SKM-1 treated with dmso at 0.1 percent for 144 hours (cell line): ENCODE results near the gene LRRC4C.
"Not testable (repeated sequence)": the region's sequence is repeated elsewhere in the genome, so short reads cannot be mapped to it uniquely, and the experiment has no call there.

ENCODE experiments used
- DNase-seq: peaks from one replicate; lab custom pipeline; 2025; ENCODE audit not compliant: unreplicated experiment; lab: John Stamatoyannopoulos, UW

The LRRC4C gene

DNA sequence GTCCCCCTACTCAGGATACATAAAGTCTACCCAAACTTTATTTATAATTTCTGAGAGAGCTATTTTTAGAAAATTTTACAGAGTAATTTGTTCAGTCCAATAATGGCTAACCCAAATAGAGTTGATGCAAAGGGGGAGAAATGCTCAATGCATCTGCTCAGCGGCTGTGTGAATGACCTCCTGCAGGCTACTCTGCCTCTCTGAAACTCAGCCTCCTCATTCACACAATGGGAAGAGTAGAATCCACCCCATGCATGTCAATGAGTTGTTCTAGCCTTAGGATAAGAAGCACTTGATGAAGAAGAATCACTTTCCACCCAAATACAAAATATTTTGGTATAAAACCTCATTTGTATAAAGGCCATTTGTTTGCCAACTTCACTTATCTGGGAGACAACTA is 1204.0 kb downstream of the LRRC4C start:
- DNase-seq = no peak

DNA sequence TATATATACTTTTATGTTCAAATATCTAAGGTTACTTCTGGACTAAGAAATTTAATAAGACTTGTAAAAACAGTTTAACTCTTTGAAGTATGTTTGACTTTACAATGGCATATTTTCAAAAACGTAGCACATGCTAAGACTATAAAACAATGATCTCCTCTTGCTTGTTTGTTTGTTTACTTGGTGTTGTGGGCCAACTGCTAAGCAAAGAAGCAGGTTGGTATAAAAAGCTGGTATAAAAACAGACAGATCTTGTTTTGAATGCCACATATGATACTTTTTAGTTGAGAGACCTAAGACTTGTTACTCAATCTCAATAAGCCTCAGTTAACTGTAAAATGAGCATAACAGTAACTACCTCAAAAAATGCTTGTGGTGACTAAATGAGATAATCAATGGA is 1206.3 kb downstream of the LRRC4C start:
- DNase-seq = no peak

DNA sequence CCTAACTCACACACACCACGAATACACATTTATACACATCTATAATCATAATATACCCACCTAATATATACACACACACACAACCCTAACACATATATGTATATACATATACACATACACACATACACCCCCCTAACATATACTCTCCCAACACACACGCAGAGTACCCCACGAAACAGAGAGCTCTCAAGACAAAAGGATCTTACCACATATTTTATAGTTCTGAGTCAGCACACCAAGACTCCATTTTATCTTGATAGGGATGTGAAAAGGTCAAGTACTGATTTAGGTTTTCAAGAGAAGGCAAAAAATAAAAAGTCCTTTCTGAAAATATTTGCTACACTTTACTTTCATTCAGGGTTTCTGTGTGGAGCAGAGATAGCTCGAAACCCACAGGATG is 1207.2 kb downstream of the LRRC4C start:
- DNase-seq = no peak

DNA sequence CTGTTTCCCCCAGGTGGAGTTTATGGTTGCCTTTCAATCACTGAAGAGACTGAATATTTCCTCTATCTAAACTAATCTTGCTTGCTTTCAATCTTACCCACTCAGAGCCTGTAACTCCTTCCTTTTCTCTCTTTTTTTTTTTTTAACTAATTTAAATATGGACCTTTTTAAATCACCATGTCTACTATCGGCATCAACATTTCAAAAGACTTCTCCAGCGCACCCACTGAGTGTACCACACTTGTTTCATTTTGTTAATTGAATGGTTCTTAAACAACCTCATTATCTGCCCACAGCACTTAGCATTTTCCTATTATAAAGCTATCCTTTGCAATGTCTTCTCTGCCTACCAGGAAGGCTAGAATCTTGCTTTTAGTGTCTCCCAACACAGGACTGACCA is 1212.5 kb downstream of the LRRC4C start:
- DNase-seq = no peak

DNA sequence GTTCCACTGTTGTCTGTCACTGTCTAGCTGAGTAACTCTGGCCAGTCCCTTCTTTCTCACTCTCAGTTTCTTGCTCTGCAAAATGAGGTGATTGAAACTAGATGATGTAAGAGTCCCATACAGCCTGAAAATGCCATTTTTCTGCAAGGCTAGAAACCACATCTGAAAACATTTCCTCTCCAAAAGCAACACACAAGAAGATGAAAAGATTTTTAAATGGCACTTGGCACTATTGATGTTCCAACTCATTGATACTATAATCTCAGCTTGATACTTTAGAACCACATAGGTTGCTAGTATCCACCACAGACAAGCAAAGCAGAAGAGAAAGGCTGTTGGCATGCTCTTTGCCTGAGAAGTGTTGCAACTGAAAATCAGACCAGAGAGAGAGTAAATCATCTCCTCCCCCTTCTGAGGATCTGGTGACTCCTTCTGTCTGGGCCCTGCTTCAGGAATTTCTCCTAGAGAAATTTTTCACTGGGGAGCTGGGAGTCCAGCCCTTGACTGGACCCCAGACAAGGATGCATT is 1217.9 kb downstream of the LRRC4C start:
- no peak for DNase-seq

DNA sequence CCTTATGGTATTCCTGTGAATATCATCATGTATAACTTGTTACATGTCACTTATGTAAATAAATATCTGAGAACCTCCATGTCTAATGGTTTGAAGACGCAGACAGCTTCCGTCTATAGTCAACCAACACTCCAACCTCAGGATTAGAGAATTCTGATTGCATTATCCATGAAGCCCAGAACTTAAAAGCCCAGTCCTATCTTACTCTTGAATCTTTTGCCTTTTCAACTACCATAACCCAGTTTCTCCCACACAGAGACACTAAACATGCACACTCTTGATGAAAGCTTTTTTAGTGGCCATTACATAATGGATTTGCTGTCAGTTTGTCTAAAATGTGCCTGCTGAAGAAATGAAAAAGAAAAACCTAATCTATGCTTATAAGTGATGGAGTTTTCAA is 1219.2 kb downstream of the LRRC4C start:
- DNase-seq = no peak

DNA sequence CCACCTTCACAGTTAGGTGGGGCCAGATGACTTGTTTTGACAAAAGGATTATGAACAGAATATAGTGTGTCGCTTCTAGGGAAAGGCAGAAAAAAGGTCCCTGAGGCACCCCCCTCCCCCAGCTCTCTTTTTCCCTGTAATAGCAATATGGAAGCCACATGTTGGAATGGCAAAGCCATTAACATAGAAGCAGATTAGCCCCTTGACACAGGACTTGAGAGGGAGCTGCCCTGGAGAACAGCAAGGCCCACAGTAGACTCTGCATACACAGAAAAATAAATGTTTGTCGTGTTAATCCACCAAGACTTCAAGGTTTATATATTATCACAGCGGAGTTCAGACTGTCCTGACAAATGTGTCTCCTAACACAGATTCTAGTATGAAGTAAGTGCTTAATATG is 1222.9 kb downstream of the LRRC4C start:
- DNase-seq = no peak

DNA sequence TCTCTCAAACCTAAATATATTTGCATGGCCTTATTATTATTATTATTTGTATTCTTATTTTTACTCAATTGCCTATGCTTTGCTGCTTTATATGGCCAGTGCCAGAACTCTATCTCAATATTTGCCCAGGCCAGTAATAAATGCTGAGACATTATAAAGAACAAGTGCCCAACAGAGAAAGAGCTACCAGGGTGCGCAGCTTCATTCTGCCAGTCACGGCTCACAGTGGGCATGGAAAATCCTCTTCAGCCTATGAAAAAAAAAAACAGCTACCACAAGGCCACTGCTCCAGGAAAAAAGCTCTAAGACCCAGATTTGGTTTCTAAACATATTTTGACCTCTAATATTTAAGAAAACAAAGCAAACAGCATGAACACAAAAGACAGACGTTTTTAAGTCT is 1223.6 kb downstream of the LRRC4C start:
- no peak for DNase-seq

DNA sequence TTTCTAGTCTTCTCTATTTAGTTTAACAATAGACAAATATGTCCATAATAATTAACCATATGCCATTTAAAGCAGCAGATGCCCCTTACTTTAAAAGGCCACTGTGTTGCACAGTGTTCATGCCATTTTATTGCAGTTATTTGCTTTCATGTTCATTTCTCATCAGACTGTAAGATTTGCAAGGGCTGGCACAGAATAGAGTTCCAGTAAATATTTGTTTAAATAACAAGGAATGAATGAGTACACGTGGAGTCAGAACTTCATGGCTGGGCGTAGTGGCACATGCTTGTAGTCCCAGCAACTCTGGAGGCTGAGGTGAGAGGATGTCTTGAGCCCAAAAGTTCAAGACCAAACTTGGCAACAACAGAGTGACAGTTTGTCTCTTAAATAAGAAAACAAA is 1228.6 kb downstream of the LRRC4C start:
- no peak for DNase-seq

DNA sequence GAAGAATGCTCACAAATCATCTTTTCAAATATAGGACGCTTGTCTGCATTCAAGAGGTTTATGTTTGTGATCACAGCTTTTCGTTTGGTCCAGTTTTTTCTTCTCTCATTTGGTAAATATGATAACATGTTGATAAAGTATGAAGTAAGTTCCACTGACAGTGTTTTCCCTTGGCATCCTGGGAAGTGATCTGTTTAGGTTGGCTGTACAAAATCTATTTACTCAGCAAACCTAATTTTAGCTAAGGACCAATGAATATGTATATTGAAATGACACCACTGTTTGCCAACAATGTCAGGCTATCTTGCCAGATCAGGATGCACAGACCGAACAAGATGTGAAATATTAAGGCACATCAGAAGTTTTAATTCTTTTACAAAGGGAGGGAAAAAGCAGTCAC is 1230.8 kb downstream of the LRRC4C start:
- no peak for DNase-seq

DNA sequence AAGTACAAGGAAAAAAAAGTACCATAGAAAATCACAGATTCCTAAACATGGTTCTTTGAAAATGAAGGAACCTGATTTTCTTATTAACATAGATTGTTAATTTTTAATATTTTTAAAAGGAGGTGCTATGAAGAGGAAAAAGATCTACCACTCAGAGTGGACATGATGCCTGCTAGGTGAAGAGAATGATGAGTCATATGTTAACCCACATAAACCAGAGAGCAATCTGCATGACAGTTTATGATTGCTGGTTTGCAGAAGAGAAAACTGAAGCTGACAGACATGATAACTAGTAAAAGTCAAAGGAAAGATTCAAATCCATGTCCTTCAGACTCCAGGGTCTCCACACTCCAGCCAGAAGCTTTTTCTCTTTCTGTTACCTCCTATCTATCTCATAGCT is 1231.7 kb downstream of the LRRC4C start:
- DNase-seq = no peak

DNA sequence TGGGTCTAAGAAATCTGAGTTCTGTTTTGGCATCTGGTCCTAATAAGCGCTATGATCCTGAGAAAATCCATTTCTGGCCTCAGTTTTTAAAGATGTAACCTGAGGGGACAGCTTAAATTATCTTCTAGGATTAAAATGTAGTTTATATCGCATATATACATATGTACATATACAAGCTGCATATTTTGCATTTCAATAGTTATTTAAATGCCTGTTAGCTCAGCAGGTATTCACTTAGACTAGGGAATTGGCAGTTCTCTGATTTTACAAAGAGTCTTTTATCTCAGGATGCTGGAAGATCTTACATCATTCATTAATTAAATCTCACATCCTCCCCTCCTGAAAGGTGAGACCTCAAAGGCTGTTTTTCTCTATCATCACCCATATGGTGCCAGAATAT is 1232.8 kb downstream of the LRRC4C start:
- no peak for DNase-seq

DNA sequence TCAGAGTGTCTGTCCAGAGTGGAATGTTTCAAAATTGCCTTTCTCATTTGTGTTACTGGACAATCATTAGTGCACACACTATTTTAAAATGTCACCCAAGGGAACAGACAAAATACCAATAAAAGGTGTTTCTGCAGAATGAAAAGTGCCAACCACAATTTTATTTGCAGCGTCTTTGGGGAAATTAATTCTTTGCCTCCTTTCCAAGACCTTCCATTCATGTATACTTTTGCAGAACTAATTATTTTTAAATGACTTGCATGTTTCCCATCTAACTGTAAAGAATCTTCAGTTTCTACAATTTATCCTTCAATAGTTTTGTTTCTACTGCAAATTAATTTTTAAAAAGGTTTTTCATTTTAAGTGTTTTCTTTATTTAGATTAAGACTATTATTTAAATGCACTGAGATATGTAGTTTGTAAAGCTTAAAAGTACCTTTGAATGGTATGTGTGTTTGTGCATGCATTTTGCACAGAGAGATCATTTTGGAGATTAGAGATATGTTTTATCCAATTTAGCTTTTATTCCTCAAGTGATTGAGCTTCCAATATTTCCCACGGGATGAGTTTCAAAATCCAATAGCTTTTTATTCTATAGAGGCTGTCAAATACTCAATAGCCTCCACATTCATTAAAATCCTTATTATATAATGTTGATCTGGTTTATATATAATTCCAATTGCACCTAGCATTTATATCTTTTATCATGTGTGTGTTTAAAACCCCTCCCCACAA is 1235.7 kb downstream of the LRRC4C start:
- no peak for DNase-seq

DNA sequence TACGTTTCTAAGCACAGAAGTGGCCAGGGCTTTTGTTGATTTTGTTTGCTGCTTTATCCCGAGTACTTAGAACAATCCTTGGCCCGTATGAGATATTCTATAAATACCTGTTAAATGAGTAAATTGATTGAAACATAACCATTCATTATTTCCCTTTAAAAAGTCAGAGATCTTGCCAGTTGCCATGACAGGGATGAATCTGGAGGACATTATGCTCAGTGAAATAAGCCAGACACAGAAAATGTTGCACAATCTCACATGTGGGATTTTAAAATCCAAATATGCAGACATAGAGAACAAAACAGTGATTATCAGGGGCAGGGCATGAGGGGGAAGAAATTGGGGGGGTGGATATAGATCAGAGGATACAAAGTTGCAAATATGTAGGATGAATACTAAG is 1240.1 kb downstream of the LRRC4C start:
- no peak for DNase-seq

DNA sequence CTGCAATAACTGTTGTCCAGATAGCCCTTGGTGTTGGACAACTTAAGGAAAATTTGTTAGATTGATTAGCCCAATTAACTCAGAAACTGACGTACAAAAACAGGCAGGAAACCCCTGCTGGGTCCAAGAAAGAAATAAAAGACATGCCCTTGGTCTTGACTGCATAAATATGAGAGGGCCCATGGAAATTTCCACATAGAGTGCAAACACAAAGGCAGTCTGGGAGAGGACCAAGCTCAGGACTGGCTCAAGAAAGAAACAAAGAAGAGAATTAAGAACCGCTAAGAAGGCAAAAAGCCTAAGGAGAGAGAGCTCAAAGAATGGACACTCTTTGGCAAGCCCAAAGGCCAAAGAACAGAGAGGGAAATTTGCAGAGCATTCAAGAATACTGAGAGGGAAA is 1243.9 kb downstream of the LRRC4C start:
- no peak for DNase-seq

DNA sequence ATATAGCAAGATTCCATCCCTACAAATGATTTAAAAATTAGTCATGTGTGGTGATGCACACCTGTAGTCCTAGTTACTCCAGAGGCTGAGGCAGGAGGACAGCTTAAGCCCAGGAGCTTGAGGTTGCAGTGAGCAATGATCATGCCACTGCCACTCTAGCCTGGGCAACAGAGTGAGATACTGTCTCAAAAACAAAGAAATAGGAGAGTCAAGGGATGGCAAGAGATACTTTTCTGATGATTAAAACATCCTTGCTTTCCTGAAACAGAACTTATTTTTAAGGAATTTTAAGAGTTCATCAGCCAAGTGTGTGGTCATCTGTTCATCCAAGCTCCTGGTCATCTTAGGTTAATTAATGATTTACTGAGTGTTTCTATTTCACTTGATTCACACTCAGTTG is 1252.0 kb downstream of the LRRC4C start:
- no peak for DNase-seq

DNA sequence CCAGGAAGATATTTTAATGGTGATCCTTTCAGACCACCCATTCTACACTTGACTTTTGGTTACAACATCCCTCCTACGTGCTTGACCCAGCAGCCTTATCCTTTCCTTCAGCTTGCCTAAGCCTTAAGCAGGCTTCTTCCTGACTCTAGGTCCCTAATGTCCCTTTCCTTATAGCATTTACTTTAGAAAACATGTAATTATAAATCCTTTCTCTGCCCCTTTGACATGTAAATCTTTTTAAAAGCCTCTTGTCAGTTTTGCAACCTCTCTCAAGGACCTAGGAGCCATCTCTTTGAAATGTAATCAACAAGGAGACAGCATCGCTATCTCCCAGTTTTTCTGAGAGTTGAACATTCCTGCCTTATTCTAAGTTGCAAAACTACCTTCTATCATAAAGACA is 1255.2 kb downstream of the LRRC4C start:
- DNase-seq = no peak

DNA sequence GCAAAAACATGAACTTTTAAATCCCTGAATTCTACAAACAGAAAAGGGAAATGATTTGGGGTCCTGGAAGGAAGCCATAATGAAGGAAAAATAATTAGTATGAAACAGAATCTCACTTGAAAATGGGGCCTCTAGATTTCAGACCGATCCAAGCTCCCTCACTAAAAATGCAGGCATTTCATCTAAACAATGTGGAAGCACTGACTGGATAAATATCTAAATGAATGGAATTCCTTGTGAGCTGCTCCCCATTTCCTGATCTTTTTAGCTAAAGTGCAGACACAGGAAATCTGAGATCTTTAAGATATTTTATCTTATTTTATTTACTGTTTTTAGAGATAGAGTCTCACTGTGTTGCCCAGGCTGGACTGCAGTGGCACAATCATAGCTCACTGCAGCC is 1255.8 kb downstream of the LRRC4C start:
- no peak for DNase-seq

DNA sequence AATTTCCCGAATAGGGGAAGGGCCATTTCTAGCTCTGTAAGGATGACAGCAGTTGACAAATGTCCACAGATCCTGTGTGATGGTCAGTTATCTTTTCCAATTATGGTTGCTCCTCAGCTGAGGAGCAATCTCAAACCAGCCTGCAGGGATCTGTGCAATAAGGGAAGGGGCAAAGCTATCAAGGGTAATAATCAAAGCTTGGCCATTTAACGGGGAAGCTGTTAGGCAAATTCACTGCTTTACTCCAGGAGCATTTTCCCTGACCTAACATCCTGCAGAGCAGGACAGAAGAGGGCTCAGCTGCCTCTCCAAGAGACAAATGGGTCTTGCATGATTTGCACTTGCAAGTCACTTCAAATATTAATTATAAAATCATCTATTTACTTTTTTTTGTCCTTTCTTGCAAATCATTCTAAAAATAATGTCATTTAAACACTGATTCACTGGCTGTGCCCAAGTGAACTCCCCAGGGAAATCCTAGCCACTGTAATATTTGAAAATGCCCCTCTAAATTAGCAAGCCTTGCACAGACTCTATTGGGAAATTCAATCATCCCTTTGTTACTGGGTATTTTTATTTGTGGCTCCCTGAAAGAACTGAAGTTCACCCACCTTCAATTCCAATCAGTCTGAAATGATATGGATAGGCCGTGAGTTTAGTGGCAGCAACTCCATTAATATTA is 1256.7 kb downstream of the LRRC4C start:
- DNase-seq = no peak

DNA sequence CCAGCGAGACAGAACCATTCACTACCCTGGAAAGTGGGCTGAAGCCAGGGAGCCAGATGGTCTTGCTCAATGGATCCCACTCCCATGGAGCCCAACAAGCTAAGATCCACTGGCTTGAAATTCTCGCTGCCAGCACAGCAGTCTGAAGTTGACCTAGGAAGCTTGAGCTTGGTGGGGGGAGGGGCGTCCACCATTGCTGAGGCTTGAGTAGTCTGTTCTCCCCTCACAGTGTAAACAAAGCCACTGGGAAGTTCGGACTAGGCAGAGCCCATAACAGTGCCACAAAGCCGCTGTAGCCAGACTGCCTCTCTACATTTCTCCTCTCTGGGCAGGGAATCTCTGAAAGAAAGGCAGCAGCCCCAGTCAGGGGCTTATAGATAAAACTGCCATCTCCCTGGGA is 1266.9 kb downstream of the LRRC4C start:
- not testable (repeated sequence) for DNase-seq

DNA sequence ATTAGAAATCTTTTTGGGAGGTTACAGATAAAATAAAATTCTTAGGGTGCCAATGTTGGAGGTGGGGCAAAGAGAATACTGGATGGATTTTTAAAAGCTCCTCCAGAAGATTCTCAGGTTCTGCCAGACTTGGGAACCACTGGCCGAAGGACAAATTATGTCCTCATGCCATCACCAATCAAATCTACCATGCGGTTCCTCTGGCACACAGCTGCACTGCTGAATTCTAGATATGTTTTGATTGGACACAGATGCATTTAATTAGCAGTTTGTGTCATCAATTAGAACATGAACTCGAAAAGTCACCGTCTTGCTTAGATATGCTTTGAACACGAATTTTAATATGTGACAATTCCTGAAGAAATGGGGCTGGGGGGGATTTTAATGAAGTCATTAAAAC is 1269.2 kb downstream of the LRRC4C start:
- no peak for DNase-seq

DNA sequence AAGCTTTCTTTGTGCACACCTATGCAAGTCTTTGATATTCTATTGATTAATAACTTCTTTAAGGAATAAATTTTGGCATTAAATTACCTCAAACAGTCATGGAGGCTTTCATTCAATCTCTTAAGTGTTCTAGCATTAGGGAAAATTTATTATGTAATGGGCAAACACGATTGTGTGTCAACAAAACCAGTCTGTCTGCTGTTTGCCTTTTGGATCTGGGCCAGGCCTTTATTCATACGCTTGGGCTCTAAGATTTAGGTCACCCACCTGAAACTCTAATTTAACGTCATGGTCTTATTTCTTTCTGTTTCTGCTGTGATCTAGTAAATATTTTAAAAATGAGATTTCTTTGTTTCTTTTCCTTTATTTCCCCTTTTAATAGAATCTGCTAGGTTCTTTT is 1270.6 kb downstream of the LRRC4C start:
- no peak for DNase-seq

DNA sequence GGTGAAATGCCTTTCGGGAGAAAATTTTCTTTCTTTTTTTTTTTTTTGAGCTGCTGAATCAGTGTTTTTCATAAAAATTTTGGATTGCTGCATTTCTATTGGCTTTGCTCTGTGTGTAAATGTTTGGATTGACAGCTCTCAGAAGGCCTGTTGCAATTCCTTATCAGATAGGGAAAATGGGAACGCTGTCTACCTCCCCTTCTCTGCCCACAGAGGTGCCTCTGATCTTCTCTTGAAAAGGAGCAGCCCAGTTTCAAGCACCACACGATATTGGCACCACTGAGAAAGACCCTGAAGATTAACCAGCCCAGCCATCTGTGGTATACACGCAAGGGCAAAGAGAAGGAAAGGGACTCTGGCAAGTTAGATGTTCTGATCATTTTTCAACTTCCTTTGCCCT is 1272.2 kb downstream of the LRRC4C start:
- no peak for DNase-seq
